Mucosa of stomach (tissue), 1 donor: ENCODE measurements around the gene FHIT.

ENCODE experiments used
- H3K27me3 ChIP-seq: one replicate; pipeline ENCODE4 v1.7.0; 2013; ENCODE audit warnings: mild to moderate bottlenecking, low read length; ENCODE audit not compliant: control insufficient read depth, insufficient read depth
- H3K36me3 ChIP-seq: one replicate; pipeline ENCODE4 v1.7.0; 2013; ENCODE audit warnings: low read length; ENCODE audit not compliant: control insufficient read depth, insufficient read depth
- H3K4me1 ChIP-seq: one replicate; pipeline ENCODE4 v1.7.0; 2013; ENCODE audit warnings: mild to moderate bottlenecking, low read length; ENCODE audit not compliant: control insufficient read depth, insufficient read depth
- H3K4me3 ChIP-seq: one replicate; pipeline ENCODE4 v1.7.0; 2013; ENCODE audit warnings: low read length
- H3K9ac ChIP-seq: one replicate; pipeline ENCODE4 v1.7.0; 2013; ENCODE audit warnings: mild to moderate bottlenecking, low read length, moderate library complexity
- H3K9me3 ChIP-seq: one replicate; pipeline ENCODE4 v1.7.0; 2013; ENCODE audit warnings: mild to moderate bottlenecking, low read length, moderate library complexity; ENCODE audit not compliant: control insufficient read depth
- donor health status: Pancreatic carcinoma.

FHIT gene

GRCh38 chr3:61186030-61186429 is 65.2 kb downstream of the FHIT start:
- H3K4me3 ChIP-seq, result no peak overlapping the region
- H3K27me3 ChIP-seq, result no peaks in the 10 kb centered on the region
- no peaks in the 10 kb centered on the region for H3K4me1 ChIP-seq
- no peak overlapping the region for H3K9ac ChIP-seq
- H3K36me3 ChIP-seq, result no peaks in the 10 kb centered on the region
- H3K9me3 ChIP-seq, result no peaks in the 10 kb centered on the region

- Histone ChIP-seq H3K9me3 (no peaks in the 10 kb centered on the region), H3K4me1 (peaks cover 4% of the 10 kb centered on the region), H3K27me3 (no peaks in the 10 kb centered on the region), H3K4me3 (no peak overlapping the region), H3K9ac (no peak overlapping the region), H3K36me3 (no peaks in the 10 kb centered on the region)
These were observed 66.3 kb downstream of the FHIT start for GRCh38 chr3:61184956-61185355.

GRCh38 chr3:61182662-61183061 is 68.6 kb downstream of the FHIT start:
- H3K9me3 ChIP-seq, result no peaks in the 10 kb centered on the region
- H3K4me1 ChIP-seq, result peaks cover 4% of the 10 kb centered on the region
- no peaks in the 10 kb centered on the region for H3K36me3 ChIP-seq
- no peak overlapping the region for H3K9ac ChIP-seq
- H3K4me3 ChIP-seq, result no peak overlapping the region
- H3K27me3 ChIP-seq, result no peaks in the 10 kb centered on the region

- Histone ChIP-seq H3K4me3 (no peak overlapping the region), H3K9ac (no peak overlapping the region), H3K36me3 (no peaks in the 10 kb centered on the region), H3K27me3 (no peaks in the 10 kb centered on the region), H3K4me1 (peaks cover 4% of the 10 kb centered on the region), H3K9me3 (no peaks in the 10 kb centered on the region)
These were observed 69.4 kb downstream of the FHIT start for GRCh38 chr3:61181874-61182273.

- H3K27me3 ChIP-seq, result no peaks in the 10 kb centered on the region
- H3K9me3 ChIP-seq, result no peaks in the 10 kb centered on the region
- H3K4me3 ChIP-seq, result no peak overlapping the region
- H3K36me3 ChIP-seq, result no peaks in the 10 kb centered on the region
- H3K9ac ChIP-seq, result no peak overlapping the region
- peaks cover 4% of the 10 kb centered on the region for H3K4me1 ChIP-seq
These were observed 71.0 kb downstream of the FHIT start for GRCh38 chr3:61180206-61180605.

DNA sequence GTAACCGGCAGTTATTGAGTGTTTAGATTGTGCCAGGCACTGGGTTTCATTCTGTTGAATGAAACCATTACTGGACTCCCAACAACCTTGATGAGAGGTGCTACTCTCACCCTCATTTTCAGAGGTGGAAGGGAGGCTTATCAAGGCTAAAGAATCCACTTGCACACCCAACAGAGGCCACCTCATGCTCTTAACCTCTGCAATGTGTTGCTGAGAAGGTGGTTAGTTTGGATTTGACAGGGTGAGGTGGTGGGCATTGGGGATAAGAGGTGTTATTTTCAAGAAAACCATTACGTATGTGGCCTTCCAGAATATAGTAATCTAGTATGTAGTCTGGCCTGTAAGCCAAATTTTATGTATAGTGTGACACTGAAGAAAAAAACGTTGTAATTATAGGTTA is 73.1 kb downstream of the FHIT start:
- H3K4me3 ChIP-seq, result no peak overlapping the region
- no peaks in the 10 kb centered on the region for H3K36me3 ChIP-seq
- H3K4me1 ChIP-seq, result peaks cover 10% of the 10 kb centered on the region
- no peak overlapping the region for H3K9ac ChIP-seq
- no peaks in the 10 kb centered on the region for H3K27me3 ChIP-seq
- H3K9me3 ChIP-seq, result no peaks in the 10 kb centered on the region

DNA sequence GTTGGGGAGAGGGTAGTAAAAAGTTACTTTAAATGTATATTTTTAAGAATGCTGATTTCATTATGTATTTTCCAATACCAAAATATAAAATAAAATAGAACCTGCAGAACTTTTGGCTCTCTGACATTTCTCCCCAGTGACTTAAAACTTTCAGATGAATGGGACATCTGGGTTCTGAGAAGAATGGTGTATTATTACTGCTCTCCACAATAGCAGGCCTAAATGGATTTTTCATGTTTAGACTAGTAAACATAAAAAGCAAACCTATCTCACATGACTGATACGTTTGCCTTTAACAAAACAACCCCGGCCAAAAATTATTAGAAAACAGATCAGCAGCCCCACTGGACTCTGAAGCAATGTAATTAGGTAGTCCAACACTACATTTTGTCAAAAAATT is 73.8 kb downstream of the FHIT start:
- H3K4me3 ChIP-seq, result no peak overlapping the region
- H3K9ac ChIP-seq, result no peak overlapping the region
- H3K36me3 ChIP-seq, result no peaks in the 10 kb centered on the region
- no peaks in the 10 kb centered on the region for H3K27me3 ChIP-seq
- peaks cover 10% of the 10 kb centered on the region for H3K4me1 ChIP-seq
- H3K9me3 ChIP-seq, result no peaks in the 10 kb centered on the region

DNA sequence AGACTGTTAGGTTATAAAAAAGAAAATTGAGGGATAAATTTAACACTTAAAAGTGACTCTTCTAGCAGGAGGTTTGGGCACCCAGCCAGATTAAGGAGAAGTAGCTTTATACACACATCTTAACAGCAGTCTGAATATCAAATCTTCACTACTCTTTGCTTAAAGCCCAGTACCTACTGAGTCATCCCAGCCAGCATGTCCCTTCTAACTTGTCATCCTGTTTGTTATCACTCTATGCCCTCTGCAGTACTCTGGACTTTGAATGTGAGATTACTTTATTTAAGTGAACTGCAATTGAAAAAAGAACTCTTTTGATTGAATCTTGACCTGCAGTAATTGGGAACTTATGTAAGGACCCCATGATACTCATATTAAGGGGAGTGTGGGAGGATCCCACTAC is 77.6 kb downstream of the FHIT start:
- Histone ChIP-seq H3K4me1 (peaks cover 6% of the 10 kb centered on the region), H3K9ac (no peak overlapping the region), H3K36me3 (no peaks in the 10 kb centered on the region)

DNA sequence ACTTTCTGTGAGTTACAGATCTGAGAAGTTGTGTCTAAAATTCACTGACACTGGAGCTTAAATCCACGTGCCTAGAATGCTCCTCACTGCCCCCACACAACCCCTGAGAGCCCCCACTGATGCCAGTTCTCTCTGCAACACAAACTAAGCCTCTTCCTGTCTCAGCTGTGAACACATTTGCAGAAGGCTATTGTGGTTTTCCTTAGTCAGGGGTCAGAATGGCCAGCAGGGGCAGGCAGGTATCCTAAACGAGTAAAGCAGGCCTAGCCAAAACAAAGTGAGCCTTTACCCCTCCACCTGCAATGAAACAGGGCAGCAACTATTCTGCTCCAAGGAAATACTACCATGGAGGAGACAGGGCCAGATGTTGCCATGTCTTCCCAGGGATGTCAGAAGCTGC is 78.6 kb downstream of the FHIT start:
- peaks cover 6% of the 10 kb centered on the region for H3K4me1 ChIP-seq
- no peaks in the 10 kb centered on the region for H3K36me3 ChIP-seq
- no peak overlapping the region for H3K9ac ChIP-seq
- H3K4me3 ChIP-seq, result no peak overlapping the region
- no peaks in the 10 kb centered on the region for H3K27me3 ChIP-seq
- no peaks in the 10 kb centered on the region for H3K9me3 ChIP-seq

More for the DNA sequence above, 77.6 kb downstream of the FHIT start:
- no peaks in the 10 kb centered on the region for H3K27me3 ChIP-seq
- H3K9me3 ChIP-seq, result no peaks in the 10 kb centered on the region
- no peak overlapping the region for H3K4me3 ChIP-seq

DNA sequence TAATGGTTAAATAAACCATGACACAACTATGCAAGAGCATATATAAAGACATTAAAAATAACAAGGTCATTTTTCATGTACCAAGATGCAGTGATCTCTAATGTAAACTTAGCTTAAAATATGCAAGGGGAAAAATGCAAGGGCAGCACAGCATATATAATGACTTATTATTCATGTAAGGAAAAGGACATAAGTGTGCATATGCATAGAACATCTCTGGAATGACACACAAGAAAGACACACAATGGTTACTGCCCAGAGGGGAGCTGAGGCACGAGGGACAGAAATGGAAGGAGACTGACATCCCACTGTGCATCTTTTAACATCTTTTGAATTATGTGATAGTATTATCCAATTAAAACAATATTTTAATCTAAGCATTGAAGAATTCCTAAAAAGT is 79.0 kb downstream of the FHIT start:
- H3K27me3 ChIP-seq, result no peaks in the 10 kb centered on the region
- H3K9ac ChIP-seq, result no peak overlapping the region
- no peaks in the 10 kb centered on the region for H3K36me3 ChIP-seq
- no peaks in the 10 kb centered on the region for H3K9me3 ChIP-seq
- no peak overlapping the region for H3K4me3 ChIP-seq
- H3K4me1 ChIP-seq, result peaks cover 6% of the 10 kb centered on the region

DNA sequence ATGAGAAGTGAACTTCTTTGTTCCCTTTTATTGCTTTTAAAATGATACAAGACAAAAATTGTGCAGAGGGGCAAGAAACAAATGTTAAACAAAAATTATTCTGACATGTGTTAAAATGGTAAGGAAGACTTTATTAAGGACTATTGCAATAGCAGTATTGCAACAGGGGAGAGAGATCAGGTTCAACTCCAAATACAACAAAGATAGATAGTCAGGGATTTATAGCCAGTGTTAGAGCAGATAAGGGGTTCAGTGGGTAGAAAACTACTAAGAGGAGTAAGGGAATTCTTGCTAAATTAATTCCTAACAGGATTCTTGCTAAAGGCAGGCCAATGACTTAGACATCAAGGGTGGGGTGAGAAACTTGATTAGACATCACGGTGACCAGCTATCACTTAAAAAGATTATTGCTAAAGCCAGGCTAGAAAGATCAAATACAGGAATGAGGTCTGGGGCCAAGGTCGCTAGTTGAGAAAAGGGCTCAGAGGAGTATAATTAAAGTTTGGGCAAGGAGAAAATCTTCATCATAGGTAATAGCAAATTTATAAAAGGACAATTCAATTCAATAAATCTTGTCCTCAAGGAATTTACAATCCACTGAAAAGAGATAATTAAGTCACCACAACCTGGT is 81.5 kb downstream of the FHIT start:
- no peaks in the 10 kb centered on the region for H3K36me3 ChIP-seq
- no peak overlapping the region for H3K4me3 ChIP-seq
- H3K4me1 ChIP-seq, result peaks cover 6% of the 10 kb centered on the region
- no peaks in the 10 kb centered on the region for H3K9me3 ChIP-seq
- H3K9ac ChIP-seq, result no peak overlapping the region
- no peaks in the 10 kb centered on the region for H3K27me3 ChIP-seq

- Histone ChIP-seq H3K4me1 (no peaks in the 10 kb centered on the region), H3K36me3 (no peaks in the 10 kb centered on the region), H3K27me3 (no peaks in the 10 kb centered on the region), H3K4me3 (no peak overlapping the region), H3K9ac (no peak overlapping the region), H3K9me3 (no peaks in the 10 kb centered on the region)
These were observed 83.0 kb downstream of the FHIT start for GRCh38 chr3:61168286-61168685.

- no peaks in the 10 kb centered on the region for H3K9me3 ChIP-seq
- H3K36me3 ChIP-seq, result no peaks in the 10 kb centered on the region
- no peaks in the 10 kb centered on the region for H3K4me1 ChIP-seq
- H3K4me3 ChIP-seq, result no peak overlapping the region
- H3K9ac ChIP-seq, result no peak overlapping the region
- no peaks in the 10 kb centered on the region for H3K27me3 ChIP-seq
These were observed 88.3 kb downstream of the FHIT start for GRCh38 chr3:61162965-61163364.
